NB4 (cell line): ENCODE results near the gene TMEM178B.

Experiments
- DNase-seq: peaks from one replicate; pipeline ENCODE4 v3.0.0; 2010; ENCODE audit warnings: low read depth
- H3K4me3 ChIP-seq: one replicate; pipeline ENCODE4 v1.5.1; 2011; ENCODE audit warnings: mild to moderate bottlenecking, low read depth, low read length, moderate library complexity
- CTCF ChIP-seq: IDR thresholded peaks from one replicate; pipeline ENCODE4 v1.5.1; 2012; ENCODE audit warnings: low read depth, low read length
- MAX ChIP-seq: IDR thresholded peaks from 2 replicates; pipeline ENCODE4 v1.6.1; 2011; ENCODE audit warnings: low read depth, low read length
- MYC ChIP-seq: IDR thresholded peaks from 2 replicates; pipeline ENCODE4 v1.6.1; 2011; ENCODE audit warnings: low read depth, low read length
- POLR2A ChIP-seq: IDR thresholded peaks from 2 replicates; pipeline ENCODE4 v1.6.1; 2011; ENCODE audit warnings: mild to moderate bottlenecking; ENCODE audit not compliant: insufficient read length; ENCODE audit errors: extremely low read depth

The TMEM178B gene

GRCh38 chr7:141409219-141409618 lies 335.4 kb downstream of the TMEM178B start:
- DNase-seq = no peak
- H3K4me3 ChIP-seq = no peak overlapping the region
- no peak for TF ChIP-seq POLR2A
- no peak for TF ChIP-seq CTCF
- TF ChIP-seq MAX = no peak
- no peak for TF ChIP-seq MYC

- H3K4me3 ChIP-seq = no peak overlapping the region
- DNase-seq = no peak
- TF ChIP-seq POLR2A (no peak), CTCF (no peak), MAX (no peak), MYC (no peak)
These were observed 336.0 kb downstream of the TMEM178B start for GRCh38 chr7:141409801-141410329.

- DNase-seq = no peak
- H3K4me3 ChIP-seq = no peak overlapping the region
- TF ChIP-seq MYC (no peak), POLR2A (no peak), CTCF (no peak), MAX (no peak)
These were observed 336.6 kb downstream of the TMEM178B start for GRCh38 chr7:141410353-141411000.

- TF ChIP-seq CTCF (no peak), MAX (no peak), MYC (no peak), POLR2A (no peak)
- DNase-seq = no peak
- H3K4me3 ChIP-seq = no peak overlapping the region
These were observed 337.3 kb downstream of the TMEM178B start for GRCh38 chr7:141411133-141411532.

- TF ChIP-seq POLR2A = no peak
- no peak for TF ChIP-seq MAX
- no peak for TF ChIP-seq MYC
- TF ChIP-seq CTCF = no peak
- DNase-seq = no peak
These were observed 342.1 kb downstream of the TMEM178B start for GRCh38 chr7:141415999-141416398.

More at GRCh38 chr7:141415999-141416398, 342.1 kb downstream of the TMEM178B start:
- H3K4me3 ChIP-seq = no peak overlapping the region
